GM23248 (cell line): Measurements from ENCODE around the gene PIP5K1B.

Experiments
- EZH2 ChIP-seq: fragments of 200-600 bp; sonication (generic); IDR thresholded peaks from 2 replicates; pipeline ENCODE4 v1.6.1; 2018; ENCODE audit warnings: antibody characterized with exemption, mild to moderate bottlenecking; ENCODE audit not compliant: insufficient read depth, poor library complexity, severe bottlenecking
- EZH2phosphoT487 ChIP-seq: fragments of 200-600 bp; sonication (generic); IDR thresholded peaks from 2 replicates; pipeline ENCODE4 v1.6.1; 2018; ENCODE audit warnings: antibody characterized with exemption, moderate library complexity, mild to moderate bottlenecking, low read depth; ENCODE audit not compliant: insufficient read depth

GRCh38 chr9:68983522-68984424 is 278.7 kb downstream of the PIP5K1B start:
- TF ChIP-seq EZH2 (no peak), EZH2phosphoT487 (no peak)
